Activated naive CD4-positive, alpha-beta T cell treated with anti-CD3 and anti-CD28 coated beads for 36 hours (primary cell): ENCODE data around the gene AMMECR1L. TPM values are rescaled to one million over a fixed set of nuclear protein-coding genes. Genes with fewer than 3 reads are reported as not detected.
"Not testable (repeated sequence)": the region's sequence is repeated elsewhere in the genome, so short reads cannot be mapped to it uniquely, and the experiment has no call there.

Source experiments
- CTCF ChIA-PET: fragments of 350-600 bp; sonication (Branson Sonifier 250); formaldehyde crosslinking; loops from one replicate; lab custom pipeline; 2021; ENCODE audit warnings: antibody characterized with exemption; lab: Charles Lee
- DNase-seq: peaks from one replicate; pipeline ENCODE4 v3.0.0-alpha.2; 2020
- H3K27ac Mint-ChIP-seq: one replicate; pipeline ENCODE4 v1.8.0; 2021; ENCODE audit warnings: mild to moderate bottlenecking, mixed read lengths
- H3K27me3 Mint-ChIP-seq: one replicate; pipeline ENCODE4 v1.8.0; 2021; ENCODE audit warnings: low read depth, mixed read lengths
- H3K36me3 Mint-ChIP-seq: one replicate; pipeline ENCODE4 v1.8.0; 2021; ENCODE audit warnings: low read depth, mixed read lengths
- H3K4me1 Mint-ChIP-seq: one replicate; pipeline ENCODE4 v1.8.0; 2021; ENCODE audit warnings: low read depth, mixed read lengths
- H3K4me3 Mint-ChIP-seq: one replicate; pipeline ENCODE4 v1.8.0; 2021; ENCODE audit warnings: mild to moderate bottlenecking, moderate library complexity, mixed read lengths
- H3K9me3 Mint-ChIP-seq: one replicate; pipeline ENCODE4 v1.8.0; 2021; ENCODE audit warnings: mixed read lengths
- intact Hi-C: fragments of 100-400 bp; cut with micrococcal nuclease; formaldehyde crosslinking; loops from one replicate; pipeline ENCODE4 v1.15.1; 2023
- total RNA-seq, 2 experiments: library from RNA; stranded (reverse); gene quantifications; one replicate each; pipeline ENCODE4 v1.2.3, GENCODE V29; 2021

The AMMECR1L gene
- total RNA-seq, 2 experiments from 2014 or later, result 12.7 to 13.1 TPM

GRCh38 chr2:127826047-127826446 lies 59.7 kb downstream of the AMMECR1L start:
- Mint-ChIP-seq H3K27ac (no peak overlapping the region), H3K4me1 (peaks cover 25% of the 10 kb centered on the region), H3K9me3 (peaks cover 33% of the 10 kb centered on the region), H3K36me3 (peaks cover 15% of the 10 kb centered on the region), H3K4me3 (no peak overlapping the region), H3K27me3 (peaks cover 3% of the 10 kb centered on the region)
- CTCF ChIA-PET, result no interaction called here
- no peak for DNase-seq
- intact Hi-C loops, result no loop called here

- Mint-ChIP-seq H3K27me3 (peaks cover 3% of the 10 kb centered on the region), H3K4me1 (no peaks in the 10 kb centered on the region), H3K9me3 (peaks cover 24% of the 10 kb centered on the region), H3K4me3 (no peak overlapping the region), H3K27ac (no peak overlapping the region), H3K36me3 (peaks cover 4% of the 10 kb centered on the region)
- CTCF ChIA-PET, result no interaction called here
- DNase-seq, result no peak
- intact Hi-C loops, result no loop called here
These were observed 65.6 kb downstream of the AMMECR1L start for GRCh38 chr2:127820080-127820668.

- DNase-seq, result no peak
- Mint-ChIP-seq H3K36me3 (peaks cover 4% of the 10 kb centered on the region), H3K27me3 (peaks cover 3% of the 10 kb centered on the region), H3K4me3 (no peak overlapping the region), H3K9me3 (peaks cover 24% of the 10 kb centered on the region), H3K4me1 (no peaks in the 10 kb centered on the region), H3K27ac (no peak overlapping the region)
- CTCF ChIA-PET, result no interaction called here
- intact Hi-C loops, result no loop called here
These were observed 66.8 kb downstream of the AMMECR1L start for GRCh38 chr2:127818794-127819425.

- peaks cover 4% of the 10 kb centered on the region for H3K36me3 Mint-ChIP-seq
- no peak for DNase-seq
- no peaks in the 10 kb centered on the region for H3K4me1 Mint-ChIP-seq
- intact Hi-C loops, result no loop called here
- H3K27ac Mint-ChIP-seq, result no peak overlapping the region
- H3K4me3 Mint-ChIP-seq, result no peak overlapping the region
- CTCF ChIA-PET, result no interaction called here
- H3K27me3 Mint-ChIP-seq, result peaks cover 3% of the 10 kb centered on the region
- peaks cover 24% of the 10 kb centered on the region for H3K9me3 Mint-ChIP-seq
These were observed 67.5 kb downstream of the AMMECR1L start for GRCh38 chr2:127818241-127818640.

- peaks cover 10% of the 10 kb centered on the region for H3K4me1 Mint-ChIP-seq
- peaks cover 7% of the 10 kb centered on the region for H3K9me3 Mint-ChIP-seq
- H3K4me3 Mint-ChIP-seq, result no peak overlapping the region
- no peak overlapping the region for H3K27ac Mint-ChIP-seq
- H3K27me3 Mint-ChIP-seq, result no peaks in the 10 kb centered on the region
- CTCF ChIA-PET, result interaction anchor here (0.6 kb wide), 2 partner anchors 23 to 107 kb away, joined by 3 to 4 read pairs; no protein-coding TSS in a partner anchor
- DNase-seq, result no peak
- peaks cover 11% of the 10 kb centered on the region for H3K36me3 Mint-ChIP-seq
- intact Hi-C loops, result no loop called here
These were observed 71.1 kb downstream of the AMMECR1L start for GRCh38 chr2:127814677-127815076.

GRCh38 chr2:127812441-127812840 lies 73.3 kb downstream of the AMMECR1L start:
- CTCF ChIA-PET, H3K9me3 Mint-ChIP-seq, H3K27me3 Mint-ChIP-seq, intact Hi-C loops, DNase-seq, H3K4me3 Mint-ChIP-seq, H3K27ac Mint-ChIP-seq: not testable (repeated sequence)
- Mint-ChIP-seq H3K36me3 (peaks cover 13% of the 10 kb centered on the region), H3K4me1 (peaks cover 28% of the 10 kb centered on the region)

Other genes starting within 250 kb of the AMMECR1L start
- not detected for gene GPR17, start 239.8 kb downstream of the AMMECR1L start, total RNA-seq
- gene LIMS2, start 210.4 kb downstream of the AMMECR1L start, total RNA-seq, result 10 to 100 TPM; 14.6 to 15.5 TPM
- gene SFT2D3, start 184.5 kb downstream of the AMMECR1L start, total RNA-seq, result 1 to 10 TPM; 3.1 to 3.3 TPM
- gene WDR33, start 74.8 kb downstream of the AMMECR1L start, total RNA-seq, result 10 to 100 TPM; 61.1 to 63.2 TPM
- gene POLR2D, start 27.8 kb downstream of the AMMECR1L start, total RNA-seq, result 10 to 100 TPM; 67.6 to 70.8 TPM
- 10 to 100 TPM; 20.4 to 20.5 TPM for gene SAP130, start 142.1 kb upstream of the AMMECR1L start, total RNA-seq
- 10 to 100 TPM; 37.3 to 40.1 TPM for gene UGGT1, start 205.2 kb upstream of the AMMECR1L start, total RNA-seq